ENCODE results near the gene PRTFDC1.
"Not testable (repeated sequence)": the region's sequence is repeated elsewhere in the genome, so short reads cannot be mapped to it uniquely, and the experiment has no call there.

Gene PRTFDC1

GRCh38 chr10:24965051-24965450 is 12.6 kb upstream of the PRTFDC1 start:
- ATAC-seq (no peak), DNase-seq (no peak)

DNA sequence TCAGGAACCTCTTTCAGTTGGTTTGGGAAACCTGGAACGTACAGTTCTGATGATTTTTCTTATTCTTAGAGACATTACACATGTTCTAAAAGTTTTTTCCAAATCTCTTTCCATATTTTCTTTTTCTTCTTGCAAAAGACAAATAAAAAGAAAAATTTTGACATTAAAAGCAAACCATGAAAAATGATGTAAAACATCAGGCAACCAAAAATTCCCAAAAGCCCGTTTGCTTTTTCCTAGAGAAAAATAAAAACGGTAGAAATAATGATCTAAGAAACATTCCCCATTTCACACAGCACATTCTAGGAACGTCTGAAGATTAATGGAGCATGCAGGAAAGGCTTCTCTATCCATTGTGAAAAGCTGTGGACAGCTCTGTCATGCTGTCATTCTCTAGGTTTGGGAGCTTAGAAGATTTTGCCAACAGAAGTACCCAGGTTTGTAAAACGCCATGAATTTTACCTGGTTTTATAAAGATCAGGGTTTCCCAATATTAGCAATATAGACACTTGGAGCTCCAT is 11.2 kb upstream of the PRTFDC1 start:
- DNase-seq (no peak), ATAC-seq (no peak)

- ATAC-seq, result peak; percentile 84
- no peak for DNase-seq
Measured at GRCh38 chr10:24962995-24963394, 10.6 kb upstream of the PRTFDC1 start.

DNA sequence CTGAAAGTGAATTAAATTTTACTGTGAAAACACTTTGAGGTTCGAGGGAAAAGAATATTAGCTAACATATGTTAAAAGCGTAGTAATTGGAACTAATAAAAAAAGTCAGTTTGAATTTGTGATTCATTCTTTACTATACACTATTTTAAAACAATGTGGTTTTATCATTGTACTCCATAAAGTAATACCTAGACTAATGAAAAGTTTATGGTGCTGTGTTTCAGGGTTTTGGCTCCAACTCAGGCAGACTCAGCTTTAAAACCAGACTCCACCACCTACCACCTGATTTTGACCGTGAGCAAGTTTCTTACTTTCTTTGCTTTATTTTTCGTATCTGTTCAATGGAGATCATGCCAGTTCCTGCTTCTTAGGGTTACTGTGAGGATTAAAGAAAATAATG is 9.2 kb upstream of the PRTFDC1 start:
- DNase-seq (no peak), ATAC-seq (no peak)

DNA sequence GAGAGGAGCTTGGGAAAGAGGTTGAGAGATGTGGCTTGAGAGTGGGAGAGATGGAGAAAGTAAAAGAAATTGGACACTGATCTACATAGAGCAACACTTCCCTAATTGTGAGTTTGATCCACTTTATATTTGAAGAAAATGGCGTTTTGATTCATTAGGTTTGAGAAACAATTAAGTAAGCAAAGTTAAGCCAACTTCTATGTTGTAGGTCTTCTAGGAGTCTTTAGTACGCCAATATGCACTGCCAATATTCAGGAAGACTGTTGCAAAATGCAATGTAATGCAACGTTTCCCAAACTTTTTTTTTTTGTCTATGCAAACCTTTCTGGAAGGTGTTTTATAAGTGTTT is 7.0 kb upstream of the PRTFDC1 start:
- ATAC-seq, result no peak
- DNase-seq, result no peak

- DNase-seq, result no peak
- no peak for ATAC-seq
Measured at GRCh38 chr10:24958721-24959381, 6.4 kb upstream of the PRTFDC1 start.

- ATAC-seq (no peak), DNase-seq (no peak)
Measured at GRCh38 chr10:24958091-24958720, 5.8 kb upstream of the PRTFDC1 start.

DNA sequence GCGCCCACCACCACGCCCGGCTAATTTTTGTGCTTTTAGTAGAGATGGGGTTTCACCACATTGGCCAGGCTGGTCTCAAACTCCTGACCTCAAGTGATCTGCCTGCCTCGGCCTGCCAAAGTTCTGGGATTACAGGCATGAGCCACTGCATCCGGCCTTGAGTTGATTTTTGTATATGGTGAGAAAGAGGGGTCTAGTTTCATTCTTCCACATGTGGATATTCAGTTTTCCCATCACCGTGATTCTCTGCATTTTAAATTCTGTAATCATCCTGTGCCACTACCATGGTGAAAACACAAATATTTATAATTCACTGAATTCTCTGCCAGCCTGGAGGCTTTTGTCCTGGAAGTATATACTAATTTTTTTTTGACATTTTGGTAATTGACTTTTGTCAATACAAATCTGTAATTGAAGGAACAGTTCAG is 5.2 kb upstream of the PRTFDC1 start:
- ATAC-seq, DNase-seq: not testable (repeated sequence)

GRCh38 chr10:24953675-24954074 is 1.3 kb upstream of the PRTFDC1 start:
- no peak for DNase-seq
- no peak for ATAC-seq

DNA sequence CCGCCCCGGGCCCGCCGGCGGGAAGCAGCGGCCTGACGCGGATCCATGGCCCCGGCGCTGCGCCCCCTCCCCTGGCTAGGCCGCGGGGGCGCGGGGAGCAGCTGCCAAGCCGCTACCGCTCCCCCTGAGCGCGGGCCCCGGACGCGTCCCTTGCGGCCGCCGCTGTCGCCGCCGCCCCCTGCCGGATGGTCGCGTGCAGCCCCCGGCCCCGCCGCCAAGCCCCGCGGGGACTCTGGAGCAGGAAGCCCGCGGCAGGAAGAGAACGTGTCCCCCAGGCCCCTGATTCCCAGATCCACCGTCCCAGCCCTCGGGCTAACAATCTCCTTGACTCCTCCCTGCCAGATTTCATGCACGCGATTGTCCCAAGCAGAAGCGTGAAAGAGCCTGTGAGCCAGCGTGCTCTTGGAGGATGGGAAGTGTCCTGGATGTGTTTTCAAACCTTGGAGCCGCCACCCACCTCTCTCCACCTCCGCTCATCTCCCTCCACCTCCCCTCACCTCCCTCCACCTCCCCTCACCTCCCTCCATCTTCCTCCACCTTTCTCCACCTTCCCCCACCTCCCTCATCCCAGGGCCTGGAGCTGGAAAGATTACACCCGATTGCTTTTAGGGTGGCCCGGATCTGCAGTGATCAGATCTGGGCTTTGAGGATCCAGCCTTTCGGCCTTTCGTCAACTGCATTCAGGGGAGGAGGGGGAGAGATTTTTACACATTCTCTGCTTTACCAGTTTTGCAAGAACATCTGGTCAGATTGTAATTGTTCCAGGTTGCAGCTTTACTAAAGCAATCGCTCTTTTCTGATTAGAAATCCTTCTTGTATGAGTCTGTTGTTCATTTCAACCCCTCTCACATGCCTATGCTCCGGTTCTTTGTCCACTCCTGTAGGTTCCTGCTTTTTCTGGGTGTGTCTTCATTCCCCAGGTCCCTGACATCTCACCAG is 570 bp upstream of the PRTFDC1 start:
- DNase-seq (peak; percentile 60), ATAC-seq (no peak)

GRCh38 chr10:24951201-24952142 is 934 bp downstream of the PRTFDC1 start:
- ATAC-seq (peak; percentile 39), DNase-seq (peak; percentile 21)

GRCh38 chr10:24950439-24950838 is 2.0 kb downstream of the PRTFDC1 start:
- DNase-seq (no peak), ATAC-seq (no peak)

DNA sequence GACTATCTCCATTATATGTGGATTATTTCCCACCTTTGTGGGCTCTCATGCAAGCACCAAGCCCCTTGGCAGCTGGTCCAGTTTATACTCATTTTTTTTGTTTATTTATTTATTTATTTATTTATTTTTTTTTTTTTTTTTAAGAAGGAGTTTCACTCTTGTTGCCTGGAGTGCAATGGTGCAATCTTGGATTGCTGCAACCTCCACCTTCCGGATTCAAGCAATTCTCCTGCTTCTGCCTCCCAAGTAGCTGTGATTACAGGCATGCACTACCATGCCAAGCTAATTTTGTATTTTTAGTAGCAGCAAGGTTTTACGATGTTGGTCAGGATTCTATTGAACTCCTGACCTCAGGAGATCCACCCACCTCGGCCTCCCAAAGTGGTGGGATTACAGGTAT is 2.8 kb downstream of the PRTFDC1 start:
- DNase-seq (no peak), ATAC-seq (no peak)

DNA sequence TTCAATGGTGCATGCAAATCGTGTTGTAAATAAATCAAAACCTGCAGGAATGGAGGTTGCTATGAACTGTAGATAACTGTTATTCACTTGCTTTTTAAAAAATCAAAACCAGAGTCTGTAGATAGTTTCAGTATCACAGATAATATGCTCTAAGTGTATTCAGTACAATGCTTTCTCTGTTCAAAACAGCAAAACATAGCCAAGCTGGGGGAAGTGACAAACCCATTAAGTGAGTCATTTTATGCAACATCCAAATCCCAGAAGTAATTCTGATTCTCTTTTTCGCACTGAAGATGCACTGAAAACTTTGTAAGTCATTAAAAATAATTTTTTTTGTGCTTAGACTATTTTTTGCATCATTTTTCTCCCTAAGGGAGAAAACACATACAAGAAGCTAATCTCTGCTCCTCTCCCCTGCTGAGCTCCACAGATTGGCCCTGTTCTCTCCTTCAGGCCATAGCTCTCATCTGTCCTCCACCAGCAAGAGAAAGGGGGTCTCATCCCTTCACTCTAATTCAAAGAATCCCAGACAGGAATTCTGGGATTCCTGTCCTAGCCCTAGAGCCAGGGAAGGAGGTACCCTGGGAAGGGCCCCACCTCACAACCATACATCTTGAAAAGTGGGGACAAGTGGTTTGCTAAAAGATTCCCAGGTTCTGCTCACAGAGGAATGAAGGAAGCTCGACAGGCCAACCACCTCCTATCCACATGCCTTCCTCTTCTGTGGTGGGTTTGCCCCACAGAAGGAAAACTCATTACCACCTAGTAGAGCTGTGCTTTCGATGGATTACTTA is 4.9 kb downstream of the PRTFDC1 start:
- DNase-seq (no peak), ATAC-seq (peak; percentile 25)

- ATAC-seq (no peak), DNase-seq (no peak)
Measured at GRCh38 chr10:24944512-24945255, 7.7 kb downstream of the PRTFDC1 start.

- DNase-seq, result no peak
- ATAC-seq, result no peak
Measured at GRCh38 chr10:24938525-24938924, 13.9 kb downstream of the PRTFDC1 start.

DNA sequence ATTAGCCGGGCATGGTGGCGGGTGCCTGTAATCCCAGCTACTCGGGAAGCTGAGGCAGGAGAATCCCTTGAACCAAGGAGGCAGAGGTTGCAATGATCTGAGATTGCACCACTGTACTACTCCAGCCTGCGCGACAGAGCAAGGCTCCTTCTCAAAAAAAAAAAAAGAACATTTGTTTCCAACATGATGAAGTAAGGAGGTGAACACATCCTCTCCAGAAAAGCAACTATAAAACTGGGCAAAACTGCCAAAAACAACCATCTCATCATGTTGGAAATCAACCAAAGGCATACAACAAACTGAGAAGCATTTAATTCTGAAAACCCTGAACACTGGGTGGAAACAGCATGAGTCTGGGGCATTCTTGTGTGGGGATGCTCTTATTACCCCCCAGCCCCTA is 14.3 kb downstream of the PRTFDC1 start:
- ATAC-seq, result no peak
- no peak for DNase-seq

DNA sequence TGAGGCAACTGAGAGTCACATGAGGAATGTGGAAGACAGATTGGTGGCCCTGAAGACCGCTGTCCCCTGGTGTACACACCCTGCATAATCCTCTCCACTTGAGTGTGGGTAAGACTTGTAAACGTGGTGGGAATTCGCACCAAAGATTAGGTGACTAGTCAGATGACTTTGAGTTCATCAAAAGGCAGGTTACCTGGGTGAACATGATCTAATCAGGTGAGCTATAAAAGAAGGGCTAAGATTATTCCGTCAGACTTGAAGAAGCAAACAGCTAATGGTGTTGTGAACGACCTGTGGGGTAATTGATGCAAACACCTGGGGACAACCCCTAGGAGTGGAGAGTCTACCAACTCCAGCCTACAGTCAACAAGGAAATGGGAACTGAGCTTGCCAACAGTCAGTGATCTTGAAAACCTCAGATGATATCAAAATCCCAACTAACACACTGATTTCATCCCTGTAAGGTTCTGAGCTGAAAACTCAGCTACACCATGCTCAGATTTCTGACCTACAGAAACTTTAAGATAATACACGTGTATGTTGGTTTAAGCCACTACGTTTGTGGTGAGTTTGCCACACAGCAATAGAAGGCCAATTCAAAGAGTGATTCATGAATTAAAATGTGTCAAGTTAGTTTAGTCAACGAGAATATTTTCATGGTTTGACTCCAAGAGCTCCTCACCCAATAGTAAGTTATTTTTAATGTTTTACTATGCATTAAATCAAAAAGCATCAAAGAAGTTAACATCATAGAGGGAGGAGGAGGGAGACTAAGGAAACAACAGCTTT is 16.7 kb downstream of the PRTFDC1 start:
- no peak for DNase-seq
- no peak for ATAC-seq

- ATAC-seq, result no peak
- DNase-seq, result no peak
Measured at GRCh38 chr10:24931236-24931635, 21.2 kb downstream of the PRTFDC1 start.

All from stimulated activated naive CD8-positive, alpha-beta T cell treated with anti-CD3 and anti-CD28 coated beads, Interleukin-15, Interleukin-2, amounts not matched to agents 100 U/mL and 50 U/mL, for 24 hours (primary cell).